SH-SY5Y (cell line): ENCODE data around the gene CERS5.

Experiments used
- GATA2 ChIP-seq: IDR thresholded peaks from 2 replicates; pipeline ENCODE4 v1.6.1; 2011; ENCODE audit warnings: mild to moderate bottlenecking, low read depth, low read length
- GATA3 ChIP-seq: IDR thresholded peaks from 2 replicates; pipeline ENCODE4 v1.6.1; 2011; ENCODE audit warnings: low read depth, mild to moderate bottlenecking, low read length, moderate library complexity

DNA sequence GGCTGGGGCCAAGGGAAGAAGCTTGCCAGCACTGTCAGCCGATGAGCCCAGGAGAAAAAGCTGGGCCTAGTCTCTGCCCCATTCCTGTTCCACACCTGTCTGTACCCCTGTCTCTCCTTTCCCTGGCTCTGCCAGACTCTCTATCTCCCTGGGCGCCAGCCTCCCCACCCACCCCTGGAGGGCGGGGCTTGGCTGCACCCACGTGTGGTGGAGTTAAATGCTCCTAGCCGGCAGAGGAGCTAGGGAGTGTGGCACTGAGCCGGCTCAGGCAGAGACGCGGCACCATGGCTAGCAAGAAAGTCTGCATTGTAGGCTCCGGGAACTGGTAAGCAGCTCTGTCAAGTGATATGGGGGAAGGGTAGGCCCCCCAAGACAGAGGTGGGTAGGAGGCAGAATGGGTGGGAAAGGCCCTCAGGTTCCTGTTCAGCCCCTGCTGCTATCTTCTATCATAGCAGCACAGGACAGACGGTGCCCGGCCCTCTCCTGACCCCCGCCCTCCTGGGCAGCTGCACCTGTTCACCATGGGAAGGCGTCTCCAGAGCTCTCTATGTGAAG is 63.3 kb downstream of the CERS5 start, which contains the start of gene GPD1:
- TF ChIP-seq GATA3 (no peak), GATA2 (no peak)
